DMS 273 (cell line): Measurements from ENCODE around the gene MUC2.

ENCODE experiments used
- DNase-seq: peaks from one replicate; lab custom pipeline; 2025; ENCODE audit not compliant: unreplicated experiment; lab: John Stamatoyannopoulos, UW

MUC2 gene

GRCh38 chr11:1074244-1075221, at the start of gene MUC2:
TSS of gene MUC2 (plus strand) at chr11:1074874.
- DNase-seq, result no peak

GRCh38 chr11:1025410-1026162, 49.1 kb upstream of the MUC2 start:
- peak; percentile 37 for DNase-seq

DNA sequence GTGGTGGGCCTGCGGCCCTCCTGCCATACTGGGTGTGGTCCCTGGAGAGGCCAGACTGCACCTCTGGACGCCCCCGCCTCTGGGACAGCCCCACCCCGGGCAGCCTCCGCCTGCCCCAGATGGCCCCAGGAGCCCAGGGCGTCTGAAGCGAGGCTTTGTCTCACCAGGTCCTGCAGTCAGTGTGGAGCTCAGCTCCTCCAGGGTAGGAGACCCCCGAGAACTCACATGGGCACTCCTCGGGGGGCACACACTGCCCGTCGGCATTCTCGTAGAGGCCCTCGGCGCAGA, 48.6 kb upstream of the MUC2 start:
- no peak for DNase-seq

- no peak for DNase-seq
Observed at GRCh38 chr11:1026641-1027482, 47.8 kb upstream of the MUC2 start.

DNA sequence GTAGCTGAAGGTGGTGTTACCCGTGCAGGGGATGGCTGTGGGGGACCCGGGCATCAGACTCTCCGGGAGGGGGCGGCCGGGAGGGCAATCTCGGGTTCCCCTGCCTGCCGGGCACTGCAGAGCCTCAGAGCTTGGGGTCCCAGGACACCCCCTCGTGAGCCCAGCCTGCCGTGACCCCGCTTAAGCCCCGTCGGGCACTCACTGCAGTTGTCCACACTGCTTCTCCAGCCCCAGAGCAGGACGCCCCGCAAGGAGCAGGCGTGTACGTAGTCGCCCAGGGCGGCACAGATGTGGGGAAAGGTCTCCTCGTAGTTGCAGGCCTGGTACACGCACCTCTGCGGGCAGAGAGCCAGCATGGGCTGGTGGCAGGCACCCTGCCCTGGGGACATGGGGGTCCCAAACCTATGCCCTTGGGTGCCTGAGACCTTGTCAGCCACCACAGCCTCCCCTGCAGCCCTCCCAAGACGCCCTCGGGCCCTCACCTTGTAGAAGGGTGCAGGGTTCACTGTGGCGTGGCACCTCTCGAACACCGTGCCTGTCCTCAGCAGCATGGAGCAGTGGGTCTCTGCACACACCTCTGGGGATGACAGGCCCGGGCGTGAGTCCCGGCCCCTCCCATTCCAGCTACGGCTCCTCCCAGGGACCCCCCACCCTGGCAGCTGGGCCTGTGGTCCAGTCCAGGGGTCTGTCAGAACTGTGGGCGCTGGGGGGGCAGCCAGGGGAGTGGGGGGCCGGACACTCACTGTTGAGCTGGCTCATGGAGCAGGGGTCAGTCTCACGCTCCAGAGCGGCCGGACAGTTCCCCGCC, 47.0 kb upstream of the MUC2 start:
- DNase-seq, result no peak

DNA sequence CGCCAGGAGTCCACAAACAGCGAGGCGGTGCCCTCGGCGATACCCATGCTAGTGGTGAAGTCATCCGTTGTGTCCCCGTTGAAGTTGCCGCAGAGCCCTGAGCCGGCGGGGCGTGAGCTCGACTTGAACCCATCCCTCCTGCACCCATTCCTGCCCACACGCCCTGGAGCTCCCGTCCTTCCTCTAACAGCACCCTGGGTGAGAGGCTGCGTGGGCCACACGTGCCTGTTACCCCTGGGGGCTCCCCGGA, 46.5 kb upstream of the MUC2 start:
- no peak for DNase-seq

- DNase-seq, result no peak
Observed at GRCh38 chr11:1028616-1029015, 46.1 kb upstream of the MUC2 start.

DNA sequence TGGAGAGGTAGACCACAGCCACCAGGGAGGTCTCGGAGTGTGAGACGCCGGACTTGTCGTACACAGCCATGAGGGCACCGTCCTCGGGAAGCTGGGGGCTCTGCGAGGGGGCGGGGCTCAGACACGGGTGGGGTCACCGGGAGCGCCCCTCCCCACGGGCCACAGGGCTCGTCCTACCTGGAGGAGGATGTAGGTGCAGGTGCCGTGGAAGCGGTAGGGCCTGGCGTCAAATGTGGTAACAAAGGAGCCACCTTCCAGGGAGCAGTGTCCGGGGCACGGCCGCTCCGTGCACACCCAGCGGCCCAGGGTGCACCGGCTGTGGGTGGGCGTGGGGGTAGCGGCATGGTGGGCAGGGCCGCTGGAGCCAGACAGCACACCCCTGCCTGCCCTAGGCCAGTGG, 45.6 kb upstream of the MUC2 start:
- DNase-seq, result no peak

- peak; percentile 36 for DNase-seq
Observed at GRCh38 chr11:1029654-1030053, 45.0 kb upstream of the MUC2 start.

- no peak for DNase-seq
Observed at GRCh38 chr11:1030086-1030485, 44.6 kb upstream of the MUC2 start.

DNA sequence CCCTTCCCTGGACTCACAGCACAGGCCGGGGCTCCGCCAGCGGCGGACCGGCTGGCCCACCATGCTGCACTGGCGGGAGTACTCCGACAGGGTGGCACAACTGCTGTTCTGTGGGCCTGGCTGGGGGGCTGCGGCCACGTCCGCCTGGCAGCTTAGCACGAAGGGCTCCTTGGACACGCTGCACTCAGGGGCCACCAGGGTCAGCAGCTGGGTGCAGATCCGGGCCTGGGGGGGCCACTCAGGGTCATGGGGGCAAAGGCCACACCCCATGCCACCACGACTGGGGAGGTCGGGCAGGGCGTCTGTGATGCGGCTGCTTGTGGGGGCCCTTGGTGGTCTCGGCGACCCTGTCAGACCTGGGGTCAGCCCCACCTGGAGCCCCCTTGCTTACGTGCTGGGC, 44.1 kb upstream of the MUC2 start:
- DNase-seq, result peak; percentile 22

- no peak for DNase-seq
Observed at GRCh38 chr11:1031121-1031899, 43.4 kb upstream of the MUC2 start.

- no peak for DNase-seq
Observed at GRCh38 chr11:1032310-1032891, 42.3 kb upstream of the MUC2 start.

- DNase-seq, result no peak
Observed at GRCh38 chr11:1033016-1033798, 41.5 kb upstream of the MUC2 start.

DNA sequence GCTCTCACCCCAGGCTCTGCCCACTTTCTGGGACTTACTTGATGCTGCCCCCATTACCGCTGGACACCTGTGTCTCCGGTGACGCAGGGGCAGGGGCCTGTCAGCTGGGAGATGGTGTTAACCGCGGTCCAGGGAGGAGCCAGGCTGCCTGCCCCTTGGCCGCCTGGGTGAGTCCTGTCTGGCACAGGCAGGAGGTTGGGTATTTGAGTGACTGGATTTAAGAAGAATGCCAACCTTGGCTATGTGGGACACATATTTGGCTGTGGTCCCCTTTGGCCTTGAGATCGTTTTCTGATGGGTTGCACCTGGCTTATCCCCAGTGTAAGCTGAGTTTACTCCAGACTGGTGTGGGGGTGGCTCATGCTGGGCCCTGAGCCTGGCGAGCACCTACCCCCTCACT, 40.7 kb upstream of the MUC2 start:
- no peak for DNase-seq

DNA sequence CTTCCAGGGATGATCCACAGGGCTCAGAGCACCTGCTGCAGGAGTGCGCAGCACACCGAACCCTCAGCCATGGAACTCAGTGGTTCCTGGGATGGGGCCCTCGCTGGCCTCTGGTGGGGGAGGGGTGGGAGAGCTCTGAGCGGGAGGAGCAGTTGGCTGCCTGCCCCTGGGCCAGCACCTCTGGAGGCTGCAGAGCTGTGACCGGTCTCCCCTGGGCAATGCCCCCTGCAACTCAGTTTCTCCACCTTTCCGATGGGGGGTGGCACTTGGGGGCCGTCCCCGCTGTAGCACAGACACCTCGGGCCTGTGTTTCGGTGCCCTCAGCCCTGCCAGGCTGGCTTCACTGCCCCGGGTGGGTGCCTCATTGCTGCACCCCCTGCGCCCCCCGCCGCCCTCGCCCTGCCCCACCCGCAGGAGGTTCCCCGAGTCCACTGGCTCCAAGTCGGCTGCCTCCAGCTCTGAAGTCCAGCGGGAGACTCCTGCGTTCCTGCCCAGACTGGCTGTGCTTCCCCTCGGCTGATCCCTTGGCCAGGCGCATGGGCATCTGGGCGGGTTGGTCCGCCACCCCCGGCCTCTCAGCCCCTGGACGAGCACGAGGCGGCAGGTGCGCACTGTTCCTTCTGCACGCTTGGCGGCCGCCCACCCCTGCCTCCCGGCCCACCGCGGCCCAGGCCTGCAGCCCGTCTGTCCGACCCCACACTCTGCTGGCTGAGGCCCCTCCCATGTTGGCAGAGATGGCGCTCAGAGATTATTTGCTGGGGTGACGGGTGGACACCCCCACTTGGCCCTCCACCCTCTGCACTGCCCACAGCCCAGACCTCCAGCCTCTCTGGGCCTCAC, 40.0 kb upstream of the MUC2 start:
- DNase-seq, result no peak

GRCh38 chr11:1035577-1036283, 38.9 kb upstream of the MUC2 start:
- DNase-seq, result no peak
